NCI-H345 (cell line): Measurements from ENCODE around the gene HOXC10.

Experiments
- DNase-seq: peaks from one replicate; lab custom pipeline; 2025; lab: John Stamatoyannopoulos, UW

HOXC10 gene

DNA sequence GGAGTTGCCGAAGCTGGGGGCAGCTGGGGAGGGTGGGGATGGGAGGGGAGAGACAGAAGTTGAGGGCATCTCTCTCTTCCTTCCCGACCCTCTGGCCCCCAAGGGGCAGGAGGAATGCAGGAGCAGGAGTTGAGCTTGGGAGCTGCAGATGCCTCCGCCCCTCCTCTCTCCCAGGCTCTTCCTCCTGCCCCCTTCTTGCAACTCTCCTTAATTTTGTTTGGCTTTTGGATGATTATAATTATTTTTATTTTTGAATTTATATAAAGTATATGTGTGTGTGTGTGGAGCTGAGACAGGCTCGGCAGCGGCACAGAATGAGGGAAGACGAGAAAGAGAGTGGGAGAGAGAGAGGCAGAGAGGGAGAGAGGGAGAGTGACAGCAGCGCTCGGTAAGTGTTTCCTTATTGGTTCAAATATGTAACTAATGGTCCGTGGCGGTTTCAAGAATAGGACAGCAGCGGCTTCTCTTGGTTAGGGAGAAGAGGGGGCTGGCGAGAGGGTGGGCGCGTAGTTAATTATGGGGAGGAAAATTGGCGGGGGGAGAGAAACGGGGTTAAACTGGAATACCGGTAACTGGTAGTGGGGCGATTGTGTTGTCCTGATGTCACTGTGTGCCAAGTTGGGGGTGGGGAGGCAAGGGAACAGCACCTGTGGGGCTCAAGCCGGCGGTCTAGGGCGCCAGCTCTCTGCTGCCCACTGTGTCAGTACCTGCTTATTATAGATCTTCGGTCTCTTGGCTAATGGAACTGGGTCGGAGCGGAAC is 32.3 kb downstream of the HOXC10 start:
- DNase-seq: peak; percentile 45

DNA sequence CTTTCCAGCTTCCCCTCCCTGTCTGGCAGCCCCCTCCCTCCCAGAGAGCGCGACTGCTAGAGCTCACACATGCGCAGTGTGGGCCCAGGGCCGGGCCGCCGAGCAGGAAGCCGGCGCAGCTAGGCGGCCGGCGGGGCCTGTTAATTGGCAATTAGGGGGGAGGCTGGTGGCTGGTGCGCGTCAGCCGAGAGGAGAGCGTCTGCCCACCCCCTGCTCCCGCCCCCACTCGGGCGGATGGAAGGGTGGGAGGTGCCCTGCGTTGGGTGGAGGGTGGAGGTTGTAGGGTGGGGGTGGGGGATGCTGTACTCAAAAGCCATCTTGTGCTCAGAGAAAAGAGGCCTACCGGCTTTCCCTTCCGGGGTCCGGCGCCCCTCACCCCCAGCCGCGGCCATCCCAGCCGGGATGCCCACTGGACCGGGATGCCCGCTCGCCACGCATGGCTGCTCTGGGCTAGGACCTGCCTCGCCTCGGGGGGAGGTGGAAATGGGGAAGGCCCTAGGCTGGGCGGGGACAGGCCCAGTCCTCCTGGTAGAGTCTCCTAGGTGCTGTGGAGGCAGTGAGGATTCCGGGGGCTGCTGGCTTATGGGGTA is 33.0 kb downstream of the HOXC10 start:
- DNase-seq: peak; percentile 82

DNA sequence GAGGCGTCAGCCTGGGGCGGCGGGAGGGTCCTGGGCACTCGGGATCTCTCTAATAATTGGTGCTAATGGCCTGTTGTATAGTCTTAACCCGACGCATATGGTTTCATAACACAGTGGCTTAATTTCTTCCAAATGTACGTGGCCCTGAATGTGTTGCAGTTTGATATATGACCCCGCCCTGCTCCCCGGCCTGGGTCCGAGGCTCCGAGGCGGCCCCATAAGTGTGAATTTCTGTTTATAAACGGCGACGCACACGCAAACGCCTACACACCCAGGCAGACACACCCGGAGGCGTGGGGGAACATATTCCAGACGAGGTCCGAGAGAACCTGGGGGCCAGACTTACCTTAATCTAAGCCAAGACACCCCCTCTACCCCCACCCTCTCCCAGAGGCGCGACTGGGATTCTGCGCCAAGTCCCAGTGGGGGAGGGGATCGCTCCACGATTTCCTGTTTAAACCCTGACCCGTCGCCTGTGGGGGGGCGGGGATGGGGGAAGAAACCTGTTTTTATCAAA is 33.6 kb downstream of the HOXC10 start:
- no peak for DNase-seq

DNA sequence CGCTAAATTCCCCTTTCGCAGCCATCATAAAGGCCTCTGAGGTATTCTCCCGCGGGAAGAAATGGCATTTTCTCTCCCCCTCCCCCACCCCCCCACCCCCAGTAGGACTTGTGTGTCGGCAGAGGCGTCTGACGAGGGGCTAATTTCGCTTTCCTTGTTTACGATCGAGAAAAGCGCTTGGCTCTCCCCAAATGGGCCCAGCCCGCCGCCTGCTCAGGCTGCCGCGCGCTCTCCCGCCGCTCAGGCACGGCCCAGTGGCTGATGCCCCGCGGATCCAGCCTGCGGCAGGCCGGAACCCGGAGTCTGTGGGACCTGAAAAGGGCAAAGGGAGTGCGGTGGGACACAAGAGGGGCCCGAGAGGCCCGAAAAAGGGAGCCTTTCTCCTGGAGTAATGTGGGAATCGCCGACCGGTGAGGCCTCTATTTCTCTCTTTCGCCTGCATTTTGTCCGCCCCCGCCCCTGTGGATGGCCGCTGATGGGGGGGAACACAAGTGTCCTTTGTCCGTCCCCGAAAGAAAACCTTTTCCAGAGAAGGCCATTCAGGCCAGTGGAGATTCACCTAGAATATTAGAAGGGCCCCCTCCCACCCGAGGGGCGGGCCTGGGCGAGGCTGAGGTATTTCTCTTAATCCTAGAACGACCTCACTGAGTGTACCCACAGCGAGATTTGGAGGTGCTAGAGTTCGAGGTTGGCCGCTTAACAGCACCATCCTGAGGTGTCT is 34.3 kb downstream of the HOXC10 start:
- DNase-seq: no peak

DNA sequence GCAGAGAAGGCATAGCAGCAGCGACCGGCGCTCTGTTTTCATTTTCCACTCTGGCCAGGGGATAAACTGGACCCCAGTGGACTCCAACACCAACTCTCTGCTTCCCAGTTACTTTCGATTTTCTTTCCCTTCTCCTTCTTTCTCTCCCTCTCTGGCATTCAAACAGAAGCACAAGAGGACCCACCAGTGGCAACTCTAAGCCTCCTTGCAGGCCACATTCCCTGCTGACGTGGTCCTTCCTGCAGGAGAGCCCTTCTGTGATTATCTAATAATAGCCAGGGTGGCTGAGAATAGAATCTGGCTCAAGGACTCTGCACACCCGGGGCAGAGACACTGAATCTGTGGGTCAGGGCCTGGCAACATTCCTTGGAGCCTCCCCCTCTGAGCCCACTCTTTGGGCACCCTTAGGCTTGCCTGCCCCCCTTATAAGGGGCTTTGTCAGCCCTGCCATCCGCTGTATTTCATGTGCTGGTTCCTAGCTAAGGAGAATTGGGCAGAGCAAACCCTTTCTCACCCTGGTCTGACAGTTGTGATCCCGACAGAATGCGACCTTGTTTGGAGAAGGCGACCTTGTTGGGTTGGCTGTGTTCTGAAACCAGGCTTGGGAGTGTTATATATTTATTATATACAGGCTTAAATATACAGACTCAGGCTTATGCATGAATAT is 35.1 kb downstream of the HOXC10 start:
- DNase-seq: no peak

DNA sequence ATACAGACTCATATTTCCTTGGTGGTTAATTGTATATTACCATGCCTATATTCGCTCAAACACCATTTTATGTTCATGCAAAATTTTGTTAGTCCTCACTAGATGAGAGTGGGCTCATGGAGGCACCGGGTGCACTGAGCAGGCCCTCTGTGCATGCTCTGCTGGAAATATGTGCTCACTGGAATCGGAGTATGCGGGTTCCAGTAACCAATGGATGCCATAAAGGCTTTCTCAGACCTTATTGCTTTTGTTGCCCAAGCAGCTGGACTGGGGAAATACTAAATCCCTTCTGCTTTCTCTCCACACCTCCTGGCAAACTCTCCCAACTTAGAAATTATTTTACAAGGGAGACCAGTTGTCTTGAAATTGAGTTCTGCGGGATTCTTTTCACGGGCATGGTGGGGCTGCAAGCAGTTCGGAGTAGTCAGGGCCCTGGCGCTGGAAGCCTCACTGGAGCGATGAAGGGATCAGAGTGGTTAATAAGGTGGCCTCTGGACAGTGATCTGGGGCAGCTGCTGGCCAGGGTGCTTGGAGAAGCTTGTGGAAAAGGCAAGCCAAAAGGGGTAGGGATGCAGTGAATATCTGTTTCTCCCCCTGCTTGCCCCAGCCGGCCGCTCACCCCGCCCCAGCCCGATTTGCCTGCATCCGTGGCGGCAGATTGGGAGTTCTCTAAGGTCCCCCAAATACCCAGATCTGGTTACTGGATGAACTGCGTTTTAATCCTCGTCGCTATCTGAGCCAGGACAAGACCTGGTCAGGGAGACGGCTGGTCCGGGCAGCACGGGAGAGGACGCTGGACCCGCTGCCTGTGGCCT is 35.9 kb downstream of the HOXC10 start:
- DNase-seq: no peak

DNA sequence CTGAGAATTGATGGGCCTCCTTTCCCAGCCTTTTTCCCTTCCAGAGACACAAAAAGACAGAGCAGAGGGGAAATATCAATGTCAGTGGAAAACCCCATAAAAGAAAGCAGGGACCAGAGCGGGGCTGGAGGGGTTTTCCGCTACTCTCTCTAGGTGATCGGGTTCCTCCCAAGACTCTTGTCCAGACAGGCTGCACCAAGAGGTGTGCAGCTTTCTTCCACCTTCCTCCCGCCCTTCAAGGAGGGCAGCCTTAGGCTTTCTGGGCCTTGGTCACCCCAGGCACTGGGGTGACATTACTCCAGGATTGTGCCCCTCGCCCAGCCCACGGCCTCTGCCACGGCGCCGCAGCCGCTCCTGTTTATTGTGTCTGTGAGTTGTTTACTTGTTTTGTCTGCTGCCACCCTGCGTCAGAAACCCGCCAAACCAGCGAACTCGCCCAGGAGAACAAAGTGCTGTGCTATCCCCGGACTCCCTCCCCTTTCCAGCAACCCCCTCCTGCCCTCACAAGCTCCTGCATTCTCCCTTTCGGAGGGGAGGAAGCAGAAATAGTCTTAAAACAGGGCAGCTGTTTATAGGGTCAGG is 36.6 kb downstream of the HOXC10 start:
- no peak for DNase-seq

DNA sequence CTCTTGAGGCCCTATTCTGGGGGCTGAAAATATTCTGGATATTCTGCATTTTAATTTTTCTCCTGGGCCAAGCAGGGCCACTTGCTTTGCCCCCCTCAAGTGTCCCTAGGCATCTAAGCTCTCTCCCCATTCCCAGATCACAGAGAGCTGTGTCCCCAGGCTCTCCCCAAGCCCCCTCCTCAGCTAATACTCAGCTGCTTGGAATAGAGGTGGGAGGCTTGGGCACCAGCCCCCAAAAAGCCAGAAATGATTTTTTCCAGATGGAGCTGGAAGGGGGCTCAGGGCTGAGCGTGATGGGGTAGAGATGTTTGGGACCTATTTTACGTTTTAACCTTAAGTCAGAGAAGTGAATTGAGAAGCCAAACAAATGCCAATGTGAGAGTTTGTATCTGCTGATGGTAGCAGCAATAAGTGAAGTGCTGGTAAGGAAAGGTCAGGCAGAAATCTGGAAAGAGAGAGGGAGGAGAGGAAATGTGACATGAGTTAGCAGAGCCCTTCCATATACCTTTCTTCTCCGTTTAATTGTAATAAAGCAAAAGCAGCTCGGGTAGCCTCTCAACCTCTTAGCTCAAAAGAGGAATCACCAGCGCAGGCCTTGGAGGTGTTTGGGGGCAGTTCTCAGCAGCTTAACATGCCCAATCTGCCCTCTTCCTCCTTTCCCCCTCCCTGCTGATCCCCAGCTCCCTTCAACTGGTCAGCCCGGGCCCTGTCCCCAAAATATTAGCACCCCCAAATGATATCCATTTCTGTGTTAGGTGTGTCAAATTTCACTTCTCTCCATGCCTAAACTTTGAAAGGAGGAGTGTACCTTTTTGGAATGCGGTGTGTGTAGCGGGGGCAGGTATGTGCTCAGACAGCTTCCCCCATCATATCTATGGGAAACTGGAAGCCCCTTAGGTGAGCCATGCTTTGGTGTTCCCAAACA is 38.3 kb downstream of the HOXC10 start:
- DNase-seq: no peak

DNA sequence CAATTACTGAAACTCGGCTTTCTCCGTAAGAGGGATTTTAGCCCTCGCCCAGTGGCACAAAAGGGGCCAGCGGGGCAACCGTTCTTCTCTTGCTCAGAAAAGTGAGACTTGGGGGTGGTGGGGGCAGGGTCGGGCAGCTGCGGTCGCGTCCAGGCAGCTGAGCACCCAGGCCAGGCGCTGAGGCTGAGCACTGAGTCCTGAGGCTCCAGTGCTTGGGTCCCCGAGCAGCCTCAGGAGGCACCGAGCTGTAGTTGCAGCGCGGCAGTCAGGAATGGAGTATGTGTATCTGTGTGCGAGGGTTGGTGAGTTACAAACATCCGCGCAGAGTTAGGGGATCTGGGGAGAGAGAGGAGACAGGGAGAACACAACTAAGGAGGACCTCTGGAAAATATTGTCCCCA is 39.2 kb downstream of the HOXC10 start:
- DNase-seq: no peak

DNA sequence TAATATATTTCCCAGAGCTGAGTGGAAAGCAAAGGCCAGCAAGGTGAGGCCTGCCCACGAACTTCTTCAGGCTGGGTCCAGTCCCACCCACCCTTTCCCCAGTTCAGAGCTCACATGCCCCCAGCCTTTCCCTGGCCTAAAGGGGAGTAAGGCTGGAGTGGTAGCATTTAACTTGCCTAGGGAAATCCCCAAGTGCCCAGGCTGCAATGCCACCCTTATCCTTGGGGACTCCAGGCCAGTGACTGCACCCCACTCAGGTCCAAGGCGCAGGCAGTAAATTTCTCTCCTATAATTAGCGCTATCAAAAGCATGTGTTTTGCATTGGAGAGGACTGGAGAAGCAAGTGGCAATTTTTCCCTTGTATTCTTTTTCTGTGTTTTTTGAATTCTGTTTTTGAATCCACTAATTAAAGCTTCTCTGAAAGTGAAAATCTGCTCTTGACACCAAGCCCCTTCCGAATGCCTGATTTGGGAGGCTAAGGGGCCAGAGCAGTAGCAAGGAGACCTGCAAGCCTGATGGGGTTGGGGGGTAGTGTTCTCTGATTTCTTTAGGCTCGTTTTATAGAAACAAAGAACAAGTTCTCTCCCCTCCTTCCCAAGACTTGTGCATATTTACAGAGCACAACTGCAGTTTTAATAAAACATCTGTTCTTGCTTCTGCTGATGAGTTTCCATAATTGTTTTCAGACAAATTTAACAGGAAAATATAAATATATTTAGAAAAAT is 39.8 kb downstream of the HOXC10 start:
- DNase-seq: no peak

DNA sequence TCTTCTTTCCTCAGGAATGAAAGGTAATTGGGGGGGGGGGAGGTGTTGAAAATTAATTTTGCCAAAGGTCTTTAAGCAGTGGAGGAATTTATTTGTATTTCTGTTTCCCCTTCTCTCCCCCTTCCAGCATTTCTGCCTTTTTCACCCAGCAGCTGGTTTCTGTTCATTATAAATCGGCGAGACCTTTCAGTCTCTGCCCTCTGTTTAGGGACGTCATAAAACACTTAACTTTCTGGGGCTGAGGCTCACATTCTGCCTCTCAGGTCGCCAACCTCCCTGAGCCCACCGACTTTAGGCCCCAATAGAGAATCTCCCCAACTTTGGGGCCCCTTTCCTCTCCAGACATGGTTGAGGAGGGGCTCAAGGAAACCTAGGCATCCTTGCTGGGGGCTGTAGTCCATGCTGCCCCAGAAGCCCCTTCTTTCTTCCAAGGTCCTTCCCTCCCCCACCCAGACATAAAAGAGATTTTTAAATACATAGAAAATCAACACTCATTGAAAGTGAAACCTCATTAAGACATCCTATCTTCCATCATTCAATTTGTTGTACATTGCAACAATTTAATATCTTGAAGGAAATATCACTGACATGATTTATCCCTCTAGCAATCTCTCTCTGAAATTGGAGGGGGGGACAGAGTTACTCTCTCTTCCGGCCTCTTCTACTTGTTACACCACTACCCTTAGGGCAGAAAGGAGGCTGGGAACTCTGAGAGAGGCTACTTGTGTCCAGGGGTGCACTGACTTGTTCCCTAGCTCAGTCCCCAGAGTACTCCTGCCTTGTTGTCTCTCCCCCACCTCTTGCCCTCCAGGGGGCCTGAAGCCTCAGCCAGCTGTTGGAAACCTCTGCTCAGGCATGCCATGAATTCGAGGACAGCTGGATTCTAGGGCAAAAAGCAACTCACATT is 40.8 kb downstream of the HOXC10 start:
- DNase-seq: no peak

DNA sequence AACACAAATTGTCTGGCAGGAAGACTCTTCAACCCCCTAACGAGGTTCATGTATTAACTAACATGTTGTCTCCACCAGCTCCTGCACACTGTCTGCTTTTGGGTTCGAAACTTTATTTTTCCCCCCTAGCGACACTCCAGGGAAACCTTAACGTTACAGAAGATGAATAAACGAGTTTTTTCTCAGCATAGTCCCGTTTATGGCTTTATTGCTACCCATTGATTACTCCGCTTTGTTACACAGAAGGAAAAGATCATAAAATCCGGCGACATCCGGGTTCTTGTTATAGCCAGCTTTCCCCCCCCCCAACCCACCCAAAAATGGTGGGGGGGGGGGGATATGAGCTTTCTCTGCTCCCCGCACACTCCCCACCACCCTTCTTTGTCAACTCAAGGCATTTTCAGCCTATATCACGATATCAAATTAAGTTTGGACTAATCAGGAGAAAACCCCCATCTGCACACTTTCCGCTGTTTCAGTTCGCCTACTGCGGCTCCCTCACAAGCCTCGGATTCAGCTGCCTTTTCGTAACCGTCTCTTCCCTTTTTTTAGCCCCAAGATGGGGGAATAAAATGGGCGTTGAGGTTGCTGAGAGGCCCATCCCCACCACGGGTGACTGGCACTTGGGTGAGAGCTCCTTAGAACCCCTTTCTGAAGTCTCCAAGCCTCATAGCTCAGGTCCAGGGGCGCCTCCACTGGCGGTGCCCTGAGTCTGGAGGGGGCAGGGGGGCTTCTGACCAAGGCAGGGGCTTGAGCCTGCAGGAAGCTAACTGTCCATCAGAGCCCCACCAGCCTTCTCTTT is 41.9 kb downstream of the HOXC10 start:
- no peak for DNase-seq

DNA sequence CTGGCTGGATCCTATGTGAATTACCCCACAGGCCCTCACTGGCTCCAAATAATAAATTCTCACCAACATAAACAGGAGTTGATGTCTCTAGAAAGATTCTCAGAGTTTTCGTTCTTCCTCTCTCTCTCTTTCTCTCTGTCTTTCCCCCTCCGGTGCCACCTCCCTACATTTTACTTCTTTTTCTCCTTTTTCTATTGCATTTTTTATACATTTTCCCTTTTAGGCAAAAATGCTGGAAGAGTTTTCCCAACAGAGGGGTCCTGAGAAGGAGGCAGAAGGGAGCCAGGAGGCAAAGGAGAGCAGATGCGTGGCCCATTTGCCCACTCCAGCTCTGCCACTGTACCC is 42.5 kb downstream of the HOXC10 start:
- no peak for DNase-seq

DNA sequence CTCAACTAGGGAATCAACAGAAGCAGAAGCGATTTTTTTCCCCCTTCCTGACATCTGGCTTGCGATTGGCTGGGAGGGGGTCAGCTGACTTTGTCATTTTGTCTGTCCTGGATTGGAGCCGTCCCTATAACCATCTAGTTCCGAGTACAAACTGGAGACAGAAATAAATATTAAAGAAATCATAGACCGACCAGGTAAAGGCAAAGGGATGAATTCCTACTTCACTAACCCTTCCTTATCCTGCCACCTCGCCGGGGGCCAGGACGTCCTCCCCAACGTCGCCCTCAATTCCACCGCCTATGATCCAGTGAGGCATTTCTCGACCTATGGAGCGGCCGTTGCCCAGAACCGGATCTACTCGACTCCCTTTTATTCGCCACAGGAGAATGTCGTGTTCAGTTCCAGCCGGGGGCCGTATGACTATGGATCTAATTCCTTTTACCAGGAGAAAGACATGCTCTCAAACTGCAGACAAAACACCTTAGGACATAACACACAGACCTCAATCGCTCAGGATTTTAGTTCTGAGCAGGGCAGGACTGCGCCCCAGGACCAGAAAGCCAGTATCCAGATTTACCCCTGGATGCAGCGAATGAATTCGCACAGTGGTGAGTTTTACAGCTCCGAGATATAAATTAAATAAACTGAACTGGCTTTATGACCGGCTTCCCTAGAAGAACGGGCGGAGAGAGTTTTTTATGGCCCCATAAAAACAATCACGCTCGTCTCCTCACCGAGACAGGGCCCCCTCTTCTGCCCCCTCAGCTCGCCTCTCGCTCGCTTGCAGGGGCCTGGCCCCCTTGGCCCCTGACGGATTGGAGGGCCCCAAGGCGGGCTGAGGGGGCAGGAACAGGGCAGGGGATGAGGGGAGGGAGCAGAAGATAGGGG is 43.6 kb downstream of the HOXC10 start, which contains the start of gene HOXC6:
Gene HOXC6 (plus strand): TSS at position 127 of the 888 bp plus-strand sequence. CDS start 82 bp downstream, at position 209.
- peak; percentile 16 for DNase-seq

DNA sequence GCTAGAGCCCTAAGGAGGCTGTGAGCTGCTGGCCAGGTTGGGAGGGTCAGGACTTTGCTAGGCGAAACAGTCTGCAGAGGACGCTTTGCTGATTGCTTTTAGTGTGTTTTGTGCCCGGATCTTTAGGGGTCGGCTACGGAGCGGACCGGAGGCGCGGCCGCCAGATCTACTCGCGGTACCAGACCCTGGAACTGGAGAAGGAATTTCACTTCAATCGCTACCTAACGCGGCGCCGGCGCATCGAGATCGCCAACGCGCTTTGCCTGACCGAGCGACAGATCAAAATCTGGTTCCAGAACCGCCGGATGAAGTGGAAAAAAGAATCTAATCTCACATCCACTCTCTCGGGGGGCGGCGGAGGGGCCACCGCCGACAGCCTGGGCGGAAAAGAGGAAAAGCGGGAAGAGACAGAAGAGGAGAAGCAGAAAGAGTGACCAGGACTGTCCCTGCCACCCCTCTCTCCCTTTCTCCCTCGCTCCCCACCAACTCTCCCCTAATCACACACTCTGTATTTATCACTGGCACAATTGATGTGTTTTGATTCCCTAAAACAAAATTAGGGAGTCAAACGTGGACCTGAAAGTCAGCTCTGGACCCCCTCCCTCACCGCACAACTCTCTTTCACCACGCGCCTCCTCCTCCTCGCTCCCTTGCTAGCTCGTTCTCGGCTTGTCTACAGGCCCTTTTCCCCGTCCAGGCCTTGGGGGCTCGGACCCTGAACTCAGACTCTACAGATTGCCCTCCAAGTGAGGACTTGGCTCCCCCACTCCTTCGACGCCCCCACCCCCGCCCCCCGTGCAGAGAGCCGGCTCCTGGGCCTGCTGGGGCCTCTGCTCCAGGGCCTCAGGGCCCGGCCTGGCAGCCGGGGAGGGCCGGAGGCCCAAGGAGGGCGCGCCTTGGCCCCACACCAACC is 44.8 kb downstream of the HOXC10 start:
- no peak for DNase-seq
